ENCODE results near the gene PASD1. TPM values are rescaled to one million over a fixed set of nuclear protein-coding genes. Genes with fewer than 3 reads are reported as not detected.

The PASD1 gene
- total and polyA plus RNA-seq, 10 of the 15 experiments (the other 5 are each of a cell fraction or from before 2014, with no cell fraction given): under 0.01 to 0.01 TPM; not detected in 8

- no peaks in the 10 kb centered on the region for H3K9me3 ChIP-seq (replicated peaks; ENCODE audit: control insufficient read depth, insufficient read depth, low read length)
- no peaks in the 10 kb centered on the region for H3K27me3 ChIP-seq (replicated peaks in 1 of 2; ENCODE audit: control insufficient read depth in 2 of 2, insufficient read depth in 2 of 2, low read length in 1 of 2)
- DNase-seq (ENCODE audit: low read depth, low spot score) (no peak), ATAC-seq (no peak), FAIRE-seq (no peak)
- ChIA-PET POLR2A (no interaction called here), CTCF (no interaction called here), SMC1A (ENCODE audit: uncharacterized antibody, unreplicated experiment) (no interaction called here), RAD21 (ENCODE audit: unreplicated experiment) (no interaction called here)
- in situ Hi-C loops (cut with MboI): no loop called here
- WGBS (ENCODE audit: insufficient coverage, insufficient replicate concordance, low lambda C conversion rate, missing lambda C conversion rate): 59% methylated on average over 7 of the region's 7 CpGs
- H3K4me3 ChIP-seq: no peak overlapping the region
- H3K4me2 ChIP-seq (ENCODE audit: control insufficient read depth, insufficient read depth): no peak overlapping the region
- H2AFZ ChIP-seq (ENCODE audit: control insufficient read depth, low read depth, low read length): no peak overlapping the region
- TF ChIP-seq RAD21 (IDR thresholded peaks at IDR 0.05; ENCODE audit: insufficient read depth, low read depth, low read length) (no peak), E2F4 (IDR thresholded peaks at IDR 0.05; ENCODE audit: low read depth, low read length) (no peak)
- H3K9ac ChIP-seq (ENCODE audit: control insufficient read depth, insufficient read depth, low read length): no peak overlapping the region
- intact Hi-C loops (cut with micrococcal nuclease; ENCODE audit: unreplicated experiment): no loop called here
- no peaks in the 10 kb centered on the region for H4K20me1 ChIP-seq (ENCODE audit: control insufficient read depth, insufficient read depth)
- no TSS peak for BruUV-seq (replicated peaks)
- no peaks in the 10 kb centered on the region for H3K36me3 ChIP-seq (ENCODE audit: control insufficient read depth in 2 of 2, insufficient read depth in 2 of 2, low read length in 1 of 2)
- H3K27ac ChIP-seq (ENCODE audit: control insufficient read depth, insufficient read depth): no peak overlapping the region
- H3K79me2 ChIP-seq (ENCODE audit: control insufficient read depth, insufficient read depth, low read length): no peaks in the 10 kb centered on the region
- H3K4me1 ChIP-seq (ENCODE audit: control insufficient read depth, insufficient read depth, low read length): no peaks in the 10 kb centered on the region
These were observed 145.3 kb downstream of the PASD1 start for GRCh38 chrX:151708821-151709220.

- H3K79me2 ChIP-seq (ENCODE audit: control insufficient read depth, insufficient read depth, low read length): no peaks in the 10 kb centered on the region
- CTCF ChIA-PET: interaction anchor here (0.6 kb wide), 1 partner anchor 13 kb away, joined by 3 read pairs; no protein-coding TSS in a partner anchor
- no peak for DNase-seq (ENCODE audit: low read depth, low spot score)
- H3K4me1 ChIP-seq (ENCODE audit: control insufficient read depth, insufficient read depth, low read length): no peaks in the 10 kb centered on the region
- H4K20me1 ChIP-seq (ENCODE audit: control insufficient read depth, insufficient read depth): no peaks in the 10 kb centered on the region
- intact Hi-C loops (cut with micrococcal nuclease; ENCODE audit: unreplicated experiment): no loop called here
- H3K4me3 ChIP-seq: no peak overlapping the region
- POLR2A ChIA-PET: no interaction called here
- RAD21 ChIA-PET (ENCODE audit: unreplicated experiment): no interaction called here
- in situ Hi-C loops (cut with MboI): no loop called here
- no peak for ATAC-seq
- H3K9ac ChIP-seq (ENCODE audit: control insufficient read depth, insufficient read depth, low read length): no peak overlapping the region
- H3K9me3 ChIP-seq (replicated peaks; ENCODE audit: control insufficient read depth, insufficient read depth, low read length): no peaks in the 10 kb centered on the region
- no peak overlapping the region for H3K4me2 ChIP-seq (ENCODE audit: control insufficient read depth, insufficient read depth)
- FAIRE-seq: no peak
- SMC1A ChIA-PET (ENCODE audit: uncharacterized antibody, unreplicated experiment): interaction anchor here (0.7 kb wide), 1 partner anchor 608 kb away, joined by 3 read pairs; no protein-coding TSS in a partner anchor
- BruUV-seq (replicated peaks): no TSS peak
- H3K36me3 ChIP-seq (ENCODE audit: control insufficient read depth in 2 of 2, insufficient read depth in 2 of 2, low read length in 1 of 2): no peaks in the 10 kb centered on the region
- H3K27me3 ChIP-seq (replicated peaks in 1 of 2; ENCODE audit: control insufficient read depth in 2 of 2, insufficient read depth in 2 of 2, low read length in 1 of 2): no peaks in the 10 kb centered on the region
- WGBS (ENCODE audit: insufficient coverage, insufficient replicate concordance, low lambda C conversion rate, missing lambda C conversion rate): 0% methylated on average over 2 of the region's 2 CpGs
- no peak overlapping the region for H3K27ac ChIP-seq (ENCODE audit: control insufficient read depth, insufficient read depth)
- H2AFZ ChIP-seq (ENCODE audit: control insufficient read depth, low read depth, low read length): no peak overlapping the region
- TF ChIP-seq ATF2 (IDR thresholded peaks at IDR 0.05; ENCODE audit: low read length) (no peak), ATF7 (IDR thresholded peaks at IDR 0.05; ENCODE audit: low read depth) (no peak), NFYB (IDR thresholded peaks at IDR 0.05; ENCODE audit: insufficient read depth, low read depth, low read length) (no peak), HDAC2 (IDR thresholded peaks at IDR 0.05) (no peak), KLF5 (IDR thresholded peaks at IDR 0.05; ENCODE audit: partially characterized antibody) (no peak), ZNF622 (IDR thresholded peaks at IDR 0.05) (no peak), MTA2 (IDR thresholded peaks at IDR 0.05; ENCODE audit: low read depth) (no peak), PKNOX1 (IDR thresholded peaks at IDR 0.05) (no peak), ZBTB33 (IDR thresholded peaks at IDR 0.05) (no peak)
These were observed 147.0 kb downstream of the PASD1 start for GRCh38 chrX:151710457-151710856.
